NCI-H82 (cell line): Measurements from ENCODE around the gene CSMD2.

ENCODE experiments used
- DNase-seq: peaks from one replicate; lab custom pipeline; 2025; lab: John Stamatoyannopoulos, UW

CSMD2 gene

GRCh38 chr1:33902486-33903209 is 262.4 kb downstream of the CSMD2 start:
- DNase-seq: peak; percentile 29

GRCh38 chr1:33899746-33900145 is 265.3 kb downstream of the CSMD2 start:
- DNase-seq: peak; percentile 67

- DNase-seq: no peak
Measured at GRCh38 chr1:33898881-33899280, 266.1 kb downstream of the CSMD2 start.

GRCh38 chr1:33898406-33898805 is 266.6 kb downstream of the CSMD2 start:
- DNase-seq: peak; percentile 21

- no peak for DNase-seq
Measured at GRCh38 chr1:33897092-33897725, 267.8 kb downstream of the CSMD2 start.

GRCh38 chr1:33895976-33896375 is 269.1 kb downstream of the CSMD2 start:
- DNase-seq: no peak

- DNase-seq: no peak
Measured at GRCh38 chr1:33895396-33895795, 269.6 kb downstream of the CSMD2 start.

- DNase-seq: no peak
Measured at GRCh38 chr1:33893147-33893830, 271.7 kb downstream of the CSMD2 start.

- no peak for DNase-seq
Measured at GRCh38 chr1:33886496-33886895, 278.5 kb downstream of the CSMD2 start.

GRCh38 chr1:33880305-33880704 is 284.7 kb downstream of the CSMD2 start:
- DNase-seq: no peak

GRCh38 chr1:33878392-33878791 is 286.6 kb downstream of the CSMD2 start:
- DNase-seq: no peak

- DNase-seq: no peak
Measured at GRCh38 chr1:33876970-33877650, 287.9 kb downstream of the CSMD2 start.

- no peak for DNase-seq
Measured at GRCh38 chr1:33875862-33876261, 289.2 kb downstream of the CSMD2 start.

GRCh38 chr1:33874636-33875035 is 290.4 kb downstream of the CSMD2 start:
- no peak for DNase-seq

GRCh38 chr1:33872683-33873082 is 292.3 kb downstream of the CSMD2 start:
- no peak for DNase-seq

- DNase-seq: no peak
Measured at GRCh38 chr1:33872275-33872674, 292.8 kb downstream of the CSMD2 start.

- no peak for DNase-seq
Measured at GRCh38 chr1:33867684-33868083, 297.3 kb downstream of the CSMD2 start.

GRCh38 chr1:33866281-33866680 is 298.7 kb downstream of the CSMD2 start:
- DNase-seq: no peak

- DNase-seq: no peak
Measured at GRCh38 chr1:33864460-33865389, 300.3 kb downstream of the CSMD2 start.

- DNase-seq: no peak
Measured at GRCh38 chr1:33863779-33864178, 301.3 kb downstream of the CSMD2 start, which contains the start of gene HMGB4. Gene HMGB4, plus strand, starts transcription at chr1:33864079. Its CDS starts 113 bp downstream, at chr1:33864192.

- no peak for DNase-seq
Measured at GRCh38 chr1:33860671-33861070, 304.4 kb downstream of the CSMD2 start.
